Upper lobe of right lung (tissue), 1 donor: ENCODE results near the gene MRPL55. TPM values are rescaled to one million over a fixed set of nuclear protein-coding genes. Genes with fewer than 3 reads are reported as not detected.

Source experiments
- ATAC-seq: fragments of 200-7000 bp; cut with Tn5 transposase; one replicate; pipeline ENCODE4 v1.9.1; 2020; ENCODE audit warnings: mild to moderate bottlenecking, moderate library complexity
- DNase-seq: peaks from one replicate; pipeline ENCODE4 v3.0.0-alpha.2; 2020
- H3K27ac ChIP-seq: fragments of 200-600 bp; one replicate; pipeline ENCODE4 v1.8.0; 2022
- H3K27me3 ChIP-seq: fragments of 200-600 bp; one replicate; pipeline ENCODE4 v1.8.0; 2022; ENCODE audit warnings: mild to moderate bottlenecking
- H3K36me3 ChIP-seq: fragments of 200-600 bp; one replicate; pipeline ENCODE4 v1.8.0; 2022
- H3K4me1 ChIP-seq: fragments of 200-600 bp; one replicate; pipeline ENCODE4 v1.8.0; 2022
- H3K4me3 ChIP-seq: fragments of 200-600 bp; one replicate; pipeline ENCODE4 v1.8.0; 2022; ENCODE audit warnings: mild to moderate bottlenecking
- H3K9me3 ChIP-seq: fragments of 200-600 bp; one replicate; pipeline ENCODE4 v1.8.0; 2022
- CTCF ChIP-seq: fragments of 200-600 bp; IDR thresholded peaks from one replicate; pipeline ENCODE4 v1.8.0; 2022; ENCODE audit warnings: antibody characterized with exemption
- intact Hi-C: fragments of 100-400 bp; cut with DNase I; formaldehyde crosslinking; loops from one replicate; pipeline ENCODE4 v1.11.0; 2022
- total RNA-seq: library from RNA; stranded (reverse); fragmentation: NEBNext Ultra II Directional; extraction: Animal tissue kit (Norgen Biotek cat#: 25700); gene quantifications from one replicate; pipeline ENCODE4 v1.2.1, GENCODE V29; 2021
- donor health status: DM: no; HTN: yes; CAD: no; lungs with severe emphysema.

MRPL55 gene
- total RNA-seq, 1 donor from 2014 or later = 39.9 TPM

- Histone ChIP-seq H3K36me3 (no peaks in the 10 kb centered on the region), H3K9me3 (no peaks in the 10 kb centered on the region), H3K4me3 (no peak overlapping the region), H3K27ac (no peak overlapping the region), H3K4me1 (peaks cover 4% of the 10 kb centered on the region), H3K27me3 (no peaks in the 10 kb centered on the region)
- no peak for ATAC-seq
- no peak for TF ChIP-seq CTCF
- intact Hi-C loops = no loop called here
- no peak for DNase-seq
Observed at GRCh38 chr1:228134591-228134990, 25.5 kb upstream of the MRPL55 start.

DNA sequence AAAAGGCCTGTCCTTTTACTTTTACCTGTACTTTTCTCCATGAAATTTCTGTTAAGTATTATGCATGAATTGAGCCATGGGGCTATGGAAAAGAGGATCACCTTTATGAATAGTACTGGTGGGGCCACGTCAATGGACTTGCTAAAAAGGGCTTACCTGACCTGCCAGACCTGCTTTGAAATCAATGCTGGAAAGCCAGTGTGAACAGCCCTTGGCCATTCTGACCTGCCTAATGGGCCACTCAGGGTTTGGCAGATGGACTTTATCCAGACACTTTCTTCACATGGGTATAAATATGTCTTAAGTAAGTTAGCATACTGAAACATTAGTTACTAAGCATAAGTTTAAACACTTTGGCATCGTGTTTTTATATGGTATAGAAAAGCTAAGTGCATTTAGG lies 22.7 kb upstream of the MRPL55 start:
- ATAC-seq (no peak), DNase-seq (no peak)
- Histone ChIP-seq H3K9me3 (no peaks in the 10 kb centered on the region), H3K4me1 (peaks cover 4% of the 10 kb centered on the region), H3K27ac (peak overlapping the region; percentile 62), H3K27me3 (no peaks in the 10 kb centered on the region), H3K36me3 (no peaks in the 10 kb centered on the region), H3K4me3 (no peak overlapping the region)
- TF ChIP-seq CTCF = no peak
- intact Hi-C loops = no loop called here

GRCh38 chr1:228125185-228125584 lies 16.1 kb upstream of the MRPL55 start:
- no peaks in the 10 kb centered on the region for H3K27me3 ChIP-seq
- H3K9me3 ChIP-seq = no peaks in the 10 kb centered on the region
- H3K36me3 ChIP-seq = no peaks in the 10 kb centered on the region
- H3K4me1 ChIP-seq = no peaks in the 10 kb centered on the region
- H3K27ac ChIP-seq = no peak overlapping the region
- TF ChIP-seq CTCF = no peak
- no peak overlapping the region for H3K4me3 ChIP-seq
- ATAC-seq (no peak), DNase-seq (no peak)
- intact Hi-C loops = no loop called here

- no peak for TF ChIP-seq CTCF
- no peak for ATAC-seq
- Histone ChIP-seq H3K4me3 (no peak overlapping the region), H3K36me3 (no peaks in the 10 kb centered on the region), H3K4me1 (no peaks in the 10 kb centered on the region), H3K27me3 (no peaks in the 10 kb centered on the region), H3K9me3 (no peaks in the 10 kb centered on the region), H3K27ac (no peak overlapping the region)
- intact Hi-C loops = no loop called here
- no peak for DNase-seq
Observed at GRCh38 chr1:228123505-228123904, 14.4 kb upstream of the MRPL55 start.

- TF ChIP-seq CTCF = no peak
- Histone ChIP-seq H3K9me3 (no peaks in the 10 kb centered on the region), H3K27me3 (no peaks in the 10 kb centered on the region), H3K36me3 (no peaks in the 10 kb centered on the region), H3K27ac (no peak overlapping the region), H3K4me3 (no peak overlapping the region), H3K4me1 (no peaks in the 10 kb centered on the region)
- no peak for ATAC-seq
- intact Hi-C loops = no loop called here
- no peak for DNase-seq
Observed at GRCh38 chr1:228122921-228123441, 13.9 kb upstream of the MRPL55 start.
